Measurements from ENCODE around the gene CALR3.

GRCh38 chr19:16524991-16525734 is 29.2 kb upstream of the CALR3 start:
- no peak for TF ChIP-seq CTCF (IDR thresholded peaks at IDR 0.05; ENCODE audit: low read depth, low read length, poor library complexity, severe bottlenecking)
- no peak for TF ChIP-seq EZH2phosphoT487 (IDR thresholded peaks at IDR 0.05; ENCODE audit: borderline replicate concordance, low read length)
